HG02884 (cell line): ENCODE measurements around the gene RASSF5.

Experiments
- ATAC-seq: cut with Tn5 transposase; IDR thresholded peaks from one replicate; pipeline ENCODE4 v1.9.1; 2021; ENCODE audit warnings: mild to moderate bottlenecking, moderate library complexity; ENCODE audit not compliant: unreplicated experiment

RASSF5 gene

DNA sequence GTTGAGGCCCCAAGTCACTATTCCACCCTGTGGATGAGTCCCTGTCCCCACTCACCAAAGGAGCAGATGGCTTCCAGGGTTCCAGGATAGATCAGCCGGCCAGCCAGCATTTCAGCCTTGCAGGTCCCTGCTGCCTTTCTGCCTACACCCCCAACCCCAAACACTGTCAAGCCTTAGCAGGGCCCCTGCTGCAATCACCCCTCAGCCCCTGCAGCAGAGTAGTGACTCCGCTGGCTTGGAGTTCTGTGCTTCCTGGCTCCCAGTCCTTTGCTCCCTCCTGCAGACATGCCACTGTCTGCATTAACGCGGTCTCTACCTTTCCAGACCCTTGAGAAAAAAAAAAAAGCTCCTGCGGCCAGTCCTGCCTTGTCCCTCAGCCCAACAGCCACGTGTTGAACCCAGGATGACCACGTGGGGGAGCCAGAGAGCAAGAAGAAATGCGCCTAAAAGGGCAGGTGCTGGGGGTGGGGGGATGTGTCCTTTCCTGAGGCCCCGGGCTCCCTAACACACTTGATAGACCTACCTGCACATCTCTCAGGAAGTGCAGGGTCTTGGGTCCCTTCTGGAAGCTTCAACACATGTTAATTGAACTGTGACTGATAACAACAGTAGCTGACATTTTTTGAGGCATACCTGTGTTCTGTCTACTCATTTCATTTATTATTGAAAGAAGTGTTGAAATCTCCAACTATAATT, 37.4 kb downstream of the RASSF5 start:
- ATAC-seq = no peak

DNA sequence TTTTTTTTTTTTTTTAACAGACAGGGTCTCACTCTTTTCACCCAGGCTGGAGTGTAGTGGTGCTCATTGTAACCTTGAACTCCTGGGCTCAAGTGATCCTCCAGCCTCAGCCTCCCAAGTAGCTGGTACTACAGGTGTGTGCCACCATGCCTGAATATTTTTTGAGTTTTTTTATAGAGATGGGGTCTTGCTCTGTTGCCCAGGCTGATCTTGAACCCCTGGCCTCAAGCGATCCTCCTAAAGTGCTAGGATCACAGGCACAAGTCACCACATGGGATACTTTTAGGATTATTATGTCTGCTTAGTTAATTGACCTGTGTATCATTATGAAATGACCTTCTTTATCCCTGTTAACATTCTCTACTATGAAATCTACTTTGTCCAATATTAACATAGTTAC, 38.0 kb downstream of the RASSF5 start:
- ATAC-seq = no peak

GRCh38 chr1:206547104-206547503, 39.8 kb downstream of the RASSF5 start:
- ATAC-seq = no peak

DNA sequence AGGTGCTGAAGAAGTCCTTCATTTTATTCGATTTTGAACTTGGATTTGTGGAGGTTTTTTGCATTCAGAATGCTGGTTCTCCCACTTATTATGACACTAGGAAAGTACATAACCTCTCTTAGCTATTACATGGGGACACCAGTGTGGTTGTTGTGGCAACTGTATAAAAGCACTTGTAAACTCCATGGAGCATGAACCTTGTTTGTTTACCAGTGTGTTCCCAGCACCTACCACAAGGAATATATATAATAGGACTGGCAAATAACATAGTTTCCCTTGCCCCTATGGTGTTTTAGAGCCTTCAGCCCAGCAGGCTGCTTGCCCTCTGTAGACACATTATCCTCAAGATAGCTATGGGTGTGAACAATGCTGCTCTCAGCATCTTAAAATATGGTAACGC, 43.1 kb downstream of the RASSF5 start:
- ATAC-seq = no peak

DNA sequence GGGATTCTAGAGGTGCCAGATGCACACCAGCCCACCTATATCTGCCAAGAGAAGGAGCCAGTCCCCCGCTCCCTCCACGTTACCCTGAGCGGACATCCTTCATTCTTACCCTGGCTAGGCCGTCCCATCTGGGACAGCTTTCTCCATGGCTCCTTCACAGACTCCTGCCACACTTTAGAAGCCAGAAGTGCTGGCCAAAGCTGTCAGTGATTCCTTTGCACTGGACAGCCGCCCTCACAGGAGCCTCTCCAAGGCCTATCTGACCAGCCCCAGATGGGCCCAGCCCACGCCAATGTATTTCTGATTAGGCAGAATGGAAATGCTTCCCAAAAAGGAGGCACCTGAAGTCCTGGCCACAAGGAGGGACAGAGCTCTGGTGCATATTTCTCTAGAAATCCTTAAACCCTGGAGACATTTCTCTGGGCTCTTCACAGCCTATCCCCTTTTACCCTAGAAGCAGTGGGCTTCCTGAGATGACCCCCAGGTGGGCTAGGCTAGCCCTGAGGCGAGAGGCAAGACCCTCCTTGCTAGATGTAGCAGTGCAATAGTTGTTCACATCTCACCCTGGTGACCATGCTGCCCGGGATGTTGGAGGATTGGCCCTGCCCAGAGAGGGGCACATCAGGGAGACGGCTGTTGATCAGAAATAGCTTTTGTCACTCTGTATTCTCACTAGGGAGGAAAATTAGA, 44.1 kb downstream of the RASSF5 start:
- no peak for ATAC-seq

DNA sequence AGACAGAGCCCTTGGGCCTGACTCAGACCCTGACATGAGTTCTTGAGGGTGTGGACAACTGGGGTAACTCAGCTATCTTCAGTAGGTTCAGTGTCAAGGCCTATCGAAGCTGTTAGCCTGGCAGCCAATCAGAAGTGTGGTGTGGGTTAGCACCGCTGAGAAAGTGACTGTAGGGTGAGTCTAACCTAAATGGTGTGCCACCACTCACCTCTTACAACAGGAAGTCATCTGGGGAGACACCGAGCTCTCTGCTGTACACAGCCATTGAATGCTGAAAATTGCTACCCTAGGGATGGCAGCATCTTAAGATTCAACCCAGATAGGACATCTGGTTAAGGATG, 44.6 kb downstream of the RASSF5 start:
- no peak for ATAC-seq

DNA sequence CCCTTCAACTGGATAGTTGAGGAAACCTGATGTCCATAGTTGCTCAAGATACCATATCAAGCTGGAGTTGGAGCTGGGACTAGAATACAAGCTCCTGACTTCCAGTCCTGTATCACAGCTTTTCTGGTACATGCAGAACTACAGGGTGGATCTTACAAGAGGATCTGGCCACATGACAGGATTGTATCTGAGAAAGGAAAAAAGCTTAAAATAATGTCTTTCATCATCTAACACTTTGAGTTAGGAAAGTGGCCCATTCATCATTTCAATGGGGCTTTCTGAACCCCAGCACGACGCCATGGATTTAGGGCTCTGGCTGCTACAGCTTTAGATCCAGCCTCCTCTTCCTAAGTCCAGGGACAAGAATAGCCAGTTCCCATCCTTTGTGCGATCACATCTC, 46.9 kb downstream of the RASSF5 start:
- ATAC-seq = no peak

DNA sequence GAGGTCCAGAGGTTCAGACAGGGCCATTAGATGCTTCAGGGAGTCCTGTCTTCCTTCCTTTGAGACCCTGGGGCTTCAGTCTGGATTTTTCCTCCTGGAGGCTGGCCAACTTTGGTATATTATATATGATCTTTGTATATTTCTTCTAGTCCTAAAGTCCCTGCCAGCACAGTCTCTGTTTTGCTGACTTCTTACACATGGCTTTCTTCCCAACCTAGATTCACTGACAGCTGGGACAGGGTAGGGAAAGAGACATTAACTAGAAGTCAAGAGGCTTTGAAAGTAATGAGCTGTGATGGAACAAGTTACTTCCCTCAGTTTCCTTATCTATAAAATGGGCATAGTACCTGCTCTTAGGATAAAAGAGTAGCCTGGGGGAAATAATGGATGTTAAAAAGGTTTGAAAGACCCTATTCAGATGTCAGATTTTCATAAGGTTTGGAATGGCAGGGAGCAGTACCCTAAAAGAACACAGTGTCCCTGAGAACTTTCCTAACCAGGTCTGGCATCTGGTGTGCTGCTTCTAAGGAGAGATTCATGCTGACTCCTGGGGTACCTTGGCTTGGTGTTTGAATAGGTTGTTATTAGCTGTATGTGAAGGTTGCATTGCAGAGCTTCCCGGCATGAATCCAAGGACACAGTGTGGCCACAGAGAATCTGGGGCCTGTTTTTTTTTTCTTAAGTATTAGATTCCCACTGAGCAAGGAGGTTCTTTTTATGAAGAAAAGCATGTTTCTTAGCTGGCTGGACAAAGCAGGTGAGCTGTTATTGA, 47.6 kb downstream of the RASSF5 start:
- no peak for ATAC-seq

GRCh38 chr1:206555473-206555935, 48.2 kb downstream of the RASSF5 start:
- ATAC-seq = no peak

- no peak for ATAC-seq
Observed at GRCh38 chr1:206556047-206556749, 48.9 kb downstream of the RASSF5 start.

GRCh38 chr1:206556750-206557635, 49.7 kb downstream of the RASSF5 start:
- ATAC-seq = peak; percentile 44

DNA sequence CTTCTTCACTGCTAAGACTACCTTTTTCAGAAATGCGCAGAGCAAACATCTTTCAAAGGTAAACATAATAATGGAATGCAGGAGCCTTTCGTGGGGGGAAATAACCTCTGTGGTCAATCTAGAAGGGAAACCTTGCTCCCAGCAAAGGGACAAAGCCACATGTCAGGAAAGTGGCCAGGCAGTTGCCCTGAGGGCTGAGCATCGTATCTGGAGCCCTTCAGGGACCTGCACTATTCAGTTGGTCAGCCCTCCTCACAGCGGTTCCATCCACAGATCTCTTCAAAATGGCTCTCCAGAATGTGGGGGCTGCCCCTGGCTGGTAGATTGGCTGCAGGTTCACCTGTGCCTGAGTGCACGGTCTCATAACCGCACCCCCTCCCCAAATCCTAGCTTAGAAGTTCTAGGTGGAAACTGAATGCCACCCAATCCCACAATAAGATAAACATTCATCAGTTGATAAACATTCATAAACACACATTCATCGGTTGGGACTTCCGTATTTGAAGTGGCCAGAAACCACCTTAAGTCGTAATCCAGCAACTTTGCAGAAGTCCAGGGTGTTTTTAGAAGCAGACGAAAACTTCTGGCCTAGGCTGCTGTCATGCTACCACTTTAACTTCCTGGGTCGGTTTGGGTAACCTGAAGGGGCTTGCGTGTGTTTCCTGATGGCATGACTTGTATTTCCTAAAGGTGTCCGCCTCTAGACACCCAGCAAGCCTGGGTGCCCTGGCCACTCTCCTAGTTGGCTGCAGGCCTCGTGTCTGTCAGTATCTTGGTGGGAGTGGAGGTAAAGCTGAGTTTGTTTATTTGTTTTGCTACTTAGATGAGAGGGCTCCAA, 50.5 kb downstream of the RASSF5 start:
- ATAC-seq = no peak

GRCh38 chr1:206558794-206559671, 51.7 kb downstream of the RASSF5 start:
- no peak for ATAC-seq

GRCh38 chr1:206559672-206559995, 52.3 kb downstream of the RASSF5 start:
- no peak for ATAC-seq

DNA sequence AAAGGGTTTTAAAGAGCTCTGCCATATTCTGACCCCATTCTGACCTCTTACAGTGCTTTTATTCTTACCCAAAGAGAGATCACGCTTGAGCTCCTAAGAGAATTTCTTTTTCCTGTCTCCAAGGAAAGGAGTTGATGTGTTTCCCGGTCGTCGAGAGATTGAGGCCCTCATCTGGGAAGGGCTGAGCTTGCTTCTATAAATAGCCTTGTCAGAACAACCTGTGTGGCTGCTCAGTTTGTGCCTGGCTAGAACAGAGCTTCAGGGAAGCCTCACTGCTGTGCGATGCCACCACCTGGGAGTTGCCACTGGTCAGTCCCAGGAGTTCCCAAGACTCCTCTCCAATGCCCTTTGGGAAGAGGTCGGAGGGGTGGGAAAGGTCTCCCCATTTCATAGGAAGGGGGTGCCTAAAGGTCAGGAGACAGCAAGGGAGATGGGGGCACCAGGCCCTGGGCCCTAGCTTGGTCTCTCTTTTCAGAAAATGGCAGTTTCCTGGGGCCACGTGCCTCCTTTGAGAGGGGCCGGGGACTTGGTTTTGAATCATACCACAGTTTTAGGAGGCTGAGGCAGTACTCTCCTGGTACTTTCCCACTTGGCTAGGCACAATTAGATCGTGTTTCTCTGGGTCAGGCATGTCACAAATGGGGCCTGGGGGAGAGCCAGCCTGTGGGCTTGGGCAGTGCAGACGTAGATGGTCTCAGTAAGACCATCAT, 52.8 kb downstream of the RASSF5 start:
- no peak for ATAC-seq

DNA sequence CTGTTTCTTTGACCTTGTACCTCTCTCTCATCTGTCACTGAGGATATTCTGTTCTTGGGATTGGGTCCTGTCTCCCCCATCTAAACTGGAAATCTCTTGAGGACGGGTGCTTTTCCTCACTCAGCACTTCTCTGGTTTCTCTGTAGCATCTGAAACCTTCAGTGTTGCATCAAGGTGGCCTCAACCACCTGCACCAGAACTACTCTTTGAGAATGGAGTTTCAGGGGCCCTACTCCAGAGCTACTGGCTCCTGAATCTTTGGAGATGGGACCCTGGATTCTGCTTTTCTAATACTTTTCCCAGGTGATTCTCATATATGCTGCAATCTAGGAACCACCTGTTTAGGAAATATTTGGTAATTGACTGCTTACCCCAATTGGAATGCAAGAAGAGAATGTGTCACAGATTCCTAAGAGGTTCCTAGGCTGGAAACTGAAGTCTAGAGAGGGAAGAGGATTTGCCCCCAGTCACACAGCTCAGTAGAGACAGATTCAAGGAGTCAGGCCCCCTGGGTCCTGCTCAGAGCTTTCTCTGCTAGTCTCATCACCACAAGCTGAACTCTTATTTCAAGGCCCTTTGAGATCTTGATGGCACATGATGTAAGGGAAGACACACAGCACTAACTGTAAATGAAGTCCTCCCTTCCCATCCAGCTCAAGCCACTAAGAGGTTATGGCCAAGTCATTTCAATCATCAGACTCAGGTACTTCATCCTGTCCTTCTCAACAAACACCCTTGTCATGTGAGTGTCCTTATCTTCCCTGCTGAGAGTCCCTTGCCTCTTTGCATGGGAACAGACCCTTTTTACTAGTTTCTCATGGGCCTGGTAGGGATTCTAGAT, 56.3 kb downstream of the RASSF5 start:
- peak; percentile 8 for ATAC-seq

- ATAC-seq = no peak
Observed at GRCh38 chr1:206565995-206566394, 58.7 kb downstream of the RASSF5 start.
